ENCODE data around the gene PCP2.

PCP2 gene

GRCh38 chr19:7678971-7679751 lies 45.6 kb upstream of the PCP2 start:
- peak; percentile 41 for DNase-seq
- Histone ChIP-seq H3K27me3 (peaks cover 33% of the 10 kb centered on the region), H3K4me3 (ENCODE audit: low read depth, low read length) (no peak overlapping the region), H3K9me3 (no peaks in the 10 kb centered on the region), H3K36me3 (peaks cover 11% of the 10 kb centered on the region), H3K4me1 (no peaks in the 10 kb centered on the region)
- TF ChIP-seq CTCF (IDR thresholded peaks at IDR 0.05; ENCODE audit: low read depth, low read length), result peak; percentile 40

GRCh38 chr19:7677669-7678311 lies 44.3 kb upstream of the PCP2 start:
- Histone ChIP-seq H3K4me3 (ENCODE audit: low read depth, low read length) (no peak overlapping the region), H3K36me3 (peaks cover 6% of the 10 kb centered on the region)
- no peak for TF ChIP-seq CTCF (IDR thresholded peaks at IDR 0.05; ENCODE audit: low read depth, low read length)

GRCh38 chr19:7676854-7677253 lies 43.3 kb upstream of the PCP2 start, which contains the start of gene MCEMP1:
Gene MCEMP1, plus strand, starts transcription at chr19:7677090. Its CDS starts 31 bp downstream, at chr19:7677121.
- no peak for DNase-seq
- Histone ChIP-seq H3K9me3 (no peaks in the 10 kb centered on the region), H3K4me1 (no peaks in the 10 kb centered on the region), H3K36me3 (no peaks in the 10 kb centered on the region; the same call in 1 of the 2 replicates), H3K4me3 (ENCODE audit: low read depth, low read length) (no peak within 1 kb of the TSS), H3K27me3 (peaks cover 44% of the 10 kb centered on the region)
- no peak for TF ChIP-seq CTCF (IDR thresholded peaks at IDR 0.05; ENCODE audit: low read depth, low read length)

More at GRCh38 chr19:7677669-7678311, 44.3 kb upstream of the PCP2 start:
- no peaks in the 10 kb centered on the region for H3K4me1 ChIP-seq
- H3K9me3 ChIP-seq, result no peaks in the 10 kb centered on the region
- H3K27me3 ChIP-seq, result peaks cover 37% of the 10 kb centered on the region
- DNase-seq, result no peak

GRCh38 chr19:7676376-7676775 lies 42.9 kb upstream of the PCP2 start:
- H3K27me3 ChIP-seq, result peaks cover 49% of the 10 kb centered on the region
- no peak for TF ChIP-seq CTCF (IDR thresholded peaks at IDR 0.05; ENCODE audit: low read depth, low read length)
- no peaks in the 10 kb centered on the region; the same call in 1 of the 2 replicates for H3K36me3 ChIP-seq

GRCh38 chr19:7674010-7675005 lies 40.8 kb upstream of the PCP2 start:
- Histone ChIP-seq H3K27me3 (peaks cover 58% of the 10 kb centered on the region), H3K4me1 (no peaks in the 10 kb centered on the region), H3K36me3 (no peaks in the 10 kb centered on the region; the same call in 1 of the 2 replicates), H3K9me3 (no peaks in the 10 kb centered on the region), H3K4me3 (ENCODE audit: low read depth, low read length) (peak overlapping the region; percentile 3; the same call in 1 of the 2 replicates)
- DNase-seq, result peak; percentile 74
- TF ChIP-seq CTCF (IDR thresholded peaks at IDR 0.05; ENCODE audit: low read depth, low read length), result no peak

More at GRCh38 chr19:7676376-7676775, 42.9 kb upstream of the PCP2 start:
- H3K4me3 ChIP-seq (ENCODE audit: low read depth, low read length), result no peak overlapping the region
- no peaks in the 10 kb centered on the region for H3K9me3 ChIP-seq
- no peaks in the 10 kb centered on the region for H3K4me1 ChIP-seq
- no peak for DNase-seq

Measured in BE2C (cell line).